Measurements from ENCODE around the gene NRTN. TPM values are rescaled to one million over a fixed set of nuclear protein-coding genes. Genes with fewer than 3 reads are reported as not detected.
A peak's percentile ranks its signal among the peaks of the same experiment; 100 is the strongest.

NRTN gene
- total RNA-seq, 2 experiments from 2014 or later, result 0.37 TPM; not detected in 1

DNA sequence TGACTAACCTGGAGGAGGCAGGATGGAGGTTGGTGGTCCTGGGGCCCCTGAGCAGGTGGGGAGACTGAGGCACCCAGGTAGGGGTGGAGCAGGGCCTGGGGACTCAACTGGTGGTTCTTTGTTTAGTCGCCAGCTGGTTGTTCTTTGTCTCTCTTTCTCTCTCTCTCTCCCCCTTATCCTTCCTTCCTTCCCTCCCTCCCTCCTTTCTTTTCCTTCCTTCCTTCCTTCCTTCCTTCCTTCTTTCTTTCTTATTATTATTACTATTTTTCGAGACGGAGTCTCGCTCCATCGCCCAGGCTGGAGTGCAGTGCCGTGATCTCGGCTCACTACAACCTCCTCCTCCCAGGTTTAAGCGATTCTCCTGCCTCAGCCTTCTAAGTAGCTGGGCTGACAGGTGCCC lies 6.6 kb upstream of the NRTN start:
- H3K36me3 Mint-ChIP-seq (ENCODE audit: low read depth), result no peaks in the 10 kb centered on the region
- no peak for DNase-seq
- H3K4me3 Mint-ChIP-seq, result no peak overlapping the region
- ChIA-PET POLR2A (no interaction called here), CTCF (no interaction called here)
- H3K9me3 Mint-ChIP-seq, result no peaks in the 10 kb centered on the region
- H3K27me3 Mint-ChIP-seq, result peaks cover 20% of the 10 kb centered on the region
- H3K4me1 Mint-ChIP-seq, result peaks cover 16% of the 10 kb centered on the region
- H3K27ac Mint-ChIP-seq, result no peak overlapping the region

GRCh38 chr19:5799247-5800241 lies 5.3 kb upstream of the NRTN start:
- no peak overlapping the region for H3K4me3 Mint-ChIP-seq
- no peak for DNase-seq
- H3K9me3 Mint-ChIP-seq, result no peaks in the 10 kb centered on the region
- ChIA-PET CTCF (interaction anchor here (1.0 kb wide), 1 partner anchor 10 kb away, joined by 5 read pairs; no protein-coding TSS in a partner anchor), POLR2A (no interaction called here)
- H3K27ac Mint-ChIP-seq, result no peak overlapping the region
- H3K36me3 Mint-ChIP-seq (ENCODE audit: low read depth), result no peaks in the 10 kb centered on the region
- peaks cover 30% of the 10 kb centered on the region for H3K27me3 Mint-ChIP-seq
- peaks cover 27% of the 10 kb centered on the region for H3K4me1 Mint-ChIP-seq

DNA sequence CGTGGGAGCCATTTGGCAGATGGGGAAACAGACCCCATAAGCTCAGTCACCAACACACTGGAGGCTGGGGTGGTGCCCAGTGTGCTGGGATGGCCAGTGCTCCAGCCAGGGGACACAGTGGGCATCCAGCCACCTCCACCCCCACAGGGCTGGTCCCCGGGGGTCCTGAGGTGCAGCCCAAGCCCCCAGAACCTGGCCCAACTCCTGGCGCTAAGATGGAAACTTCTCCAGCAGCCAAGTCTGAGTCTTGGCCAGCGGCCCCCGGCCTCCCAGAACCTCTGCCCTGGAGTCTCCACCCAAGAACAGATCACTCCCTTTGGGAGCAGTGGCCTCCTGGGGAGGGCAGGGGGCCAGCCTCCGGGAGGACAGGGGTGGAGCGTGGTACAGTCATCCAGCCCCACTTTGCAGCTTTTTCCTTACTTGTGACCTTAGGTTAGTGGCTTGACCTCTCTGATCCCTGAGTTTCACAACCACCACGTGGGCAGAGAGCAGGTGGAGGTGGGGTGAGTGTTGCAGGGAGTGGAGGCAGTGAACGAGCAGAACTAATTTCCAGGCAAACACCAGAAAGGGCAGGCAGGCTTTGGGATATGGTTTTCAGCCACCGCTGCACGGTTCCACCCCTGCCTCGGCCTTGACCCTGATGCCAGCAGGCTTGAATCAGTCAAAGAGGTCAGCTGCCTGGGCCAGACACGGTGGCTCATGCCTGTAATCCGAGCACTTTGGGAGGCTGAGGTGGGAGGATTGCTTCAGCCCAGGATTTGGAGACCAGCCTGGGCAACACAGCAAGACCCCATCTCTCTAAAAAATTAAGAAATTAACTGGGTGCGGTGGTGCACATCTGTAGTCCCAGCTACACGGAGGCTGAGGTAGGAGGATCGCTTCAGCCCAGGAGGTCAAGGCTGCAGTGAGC lies 4.3 kb upstream of the NRTN start:
- Mint-ChIP-seq H3K4me1 (peaks cover 28% of the 10 kb centered on the region), H3K36me3 (ENCODE audit: low read depth) (no peaks in the 10 kb centered on the region), H3K4me3 (no peak overlapping the region), H3K27ac (no peak overlapping the region), H3K9me3 (no peaks in the 10 kb centered on the region), H3K27me3 (peaks cover 34% of the 10 kb centered on the region)
- ChIA-PET POLR2A (no interaction called here), CTCF (interaction anchor here (1.0 to 1.1 kb wide), 2 partner anchors 11 to 111 kb away, joined by 3 to 5 read pairs; no protein-coding TSS in a partner anchor)
- DNase-seq, result no peak

DNA sequence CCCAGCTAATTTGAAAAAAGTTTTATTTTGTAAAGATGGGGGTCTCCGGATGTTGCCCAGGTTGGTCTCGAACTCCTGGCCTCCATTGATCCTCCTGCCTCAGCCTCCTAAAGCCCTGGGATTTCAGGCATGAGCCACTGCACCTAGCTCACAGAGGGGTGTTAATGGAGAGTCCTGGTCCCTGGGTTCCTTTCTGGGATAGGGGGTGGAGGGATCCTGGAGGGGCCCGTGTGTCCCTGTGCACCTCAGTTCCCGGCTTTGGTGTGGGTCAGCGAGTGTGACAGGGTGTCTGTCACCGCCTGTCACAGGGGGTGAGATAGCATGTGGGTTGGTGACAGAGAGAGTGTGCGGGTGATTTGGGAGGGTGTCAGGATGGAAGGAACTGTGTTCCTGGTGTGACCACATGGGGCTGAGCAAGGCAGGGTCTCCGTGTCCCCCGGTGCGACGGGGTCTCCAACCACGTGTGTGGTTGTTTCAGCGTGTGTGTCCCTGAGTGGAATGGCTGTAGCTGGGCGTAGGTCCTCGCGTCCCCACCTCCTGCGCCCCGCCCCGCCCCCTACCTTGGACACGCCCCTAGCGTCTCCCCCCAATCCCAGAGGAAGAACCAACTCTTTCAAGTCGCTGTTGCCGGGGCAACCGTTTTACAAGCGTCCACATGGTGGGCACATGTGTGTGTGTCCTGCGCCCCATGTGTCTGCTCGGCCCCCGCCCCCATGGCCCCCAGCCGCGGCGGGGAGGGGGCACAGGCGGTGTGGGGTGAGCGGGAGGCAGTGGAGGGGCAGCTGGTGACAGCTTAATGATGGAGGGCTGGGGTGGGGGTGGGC lies 2.9 kb upstream of the NRTN start:
- no peak for DNase-seq
- Mint-ChIP-seq H3K9me3 (no peaks in the 10 kb centered on the region), H3K4me3 (no peak overlapping the region), H3K27me3 (peaks cover 42% of the 10 kb centered on the region), H3K27ac (no peak overlapping the region), H3K4me1 (peaks cover 28% of the 10 kb centered on the region), H3K36me3 (ENCODE audit: low read depth) (no peaks in the 10 kb centered on the region)
- POLR2A ChIA-PET, result no interaction called here
- CTCF ChIA-PET, result interaction anchor here (1.1 to 2.8 kb wide), 2 partner anchors 9 to 112 kb away, joined by 3 to 74 read pairs; partner anchors contain the start of gene DUS3L

- ChIA-PET POLR2A (interaction anchor here (0.6 to 1.2 kb wide), 3 partner anchors 25 to 219 kb away, joined by 3 to 6 read pairs (median 3); no protein-coding TSS in a partner anchor), CTCF (interaction anchor here (0.6 to 2.8 kb wide), 55 partner anchors 10 to 561 kb away, joined by 3 to 74 read pairs (median 6); partner anchors contain the start of genes CATSPERD, DUS3L, FUT6 and LONP1)
- H3K36me3 Mint-ChIP-seq (ENCODE audit: low read depth), result no peaks in the 10 kb centered on the region
- H3K9me3 Mint-ChIP-seq, result no peaks in the 10 kb centered on the region
- H3K4me3 Mint-ChIP-seq, result peak overlapping the region; percentile 62
- H3K27ac Mint-ChIP-seq, result no peak overlapping the region
- no peak for DNase-seq
- peaks cover 28% of the 10 kb centered on the region for H3K4me1 Mint-ChIP-seq
- H3K27me3 Mint-ChIP-seq, result peaks cover 48% of the 10 kb centered on the region
Observed at GRCh38 chr19:5803441-5803751, 1.5 kb upstream of the NRTN start.

GRCh38 chr19:5803752-5804515 lies 933 bp upstream of the NRTN start:
- H3K36me3 Mint-ChIP-seq (ENCODE audit: low read depth), result no peaks in the 10 kb centered on the region
- H3K9me3 Mint-ChIP-seq, result no peaks in the 10 kb centered on the region
- ChIA-PET CTCF (interaction anchor here (0.6 to 2.8 kb wide), 64 partner anchors 9 to 562 kb away, joined by 3 to 74 read pairs (median 5); partner anchors contain the start of genes CATSPERD, DUS3L, FUT6 and LONP1), POLR2A (interaction anchor here (0.6 to 1.2 kb wide), 3 partner anchors 24 to 218 kb away, joined by 3 to 6 read pairs (median 3); no protein-coding TSS in a partner anchor)
- peak overlapping the region; percentile 62 for H3K4me3 Mint-ChIP-seq
- H3K4me1 Mint-ChIP-seq, result peaks cover 28% of the 10 kb centered on the region
- peak overlapping the region; percentile 60 for H3K27ac Mint-ChIP-seq
- peak; percentile 92 for DNase-seq
- peaks cover 45% of the 10 kb centered on the region for H3K27me3 Mint-ChIP-seq

- Mint-ChIP-seq H3K27me3 (peaks cover 37% of the 10 kb centered on the region), H3K36me3 (ENCODE audit: low read depth) (no peaks in the 10 kb centered on the region), H3K27ac (no peak overlapping the region), H3K9me3 (no peaks in the 10 kb centered on the region), H3K4me3 (peak overlapping the region; percentile 41), H3K4me1 (peaks cover 24% of the 10 kb centered on the region)
- DNase-seq, result peak; percentile 59
- ChIA-PET CTCF (no interaction called here), POLR2A (no interaction called here)
Observed at GRCh38 chr19:5805462-5806132, 730 bp downstream of the NRTN start.

GRCh38 chr19:5806133-5806489 lies 1.2 kb downstream of the NRTN start:
- no peak for DNase-seq
- Mint-ChIP-seq H3K4me1 (peaks cover 24% of the 10 kb centered on the region), H3K27ac (no peak overlapping the region), H3K9me3 (no peaks in the 10 kb centered on the region), H3K4me3 (no peak overlapping the region), H3K27me3 (peaks cover 36% of the 10 kb centered on the region), H3K36me3 (ENCODE audit: low read depth) (no peaks in the 10 kb centered on the region)
- POLR2A ChIA-PET, result no interaction called here
- CTCF ChIA-PET, result interaction anchor here (0.7 kb wide), 1 partner anchor 417 kb away, joined by 3 read pairs; no protein-coding TSS in a partner anchor

DNA sequence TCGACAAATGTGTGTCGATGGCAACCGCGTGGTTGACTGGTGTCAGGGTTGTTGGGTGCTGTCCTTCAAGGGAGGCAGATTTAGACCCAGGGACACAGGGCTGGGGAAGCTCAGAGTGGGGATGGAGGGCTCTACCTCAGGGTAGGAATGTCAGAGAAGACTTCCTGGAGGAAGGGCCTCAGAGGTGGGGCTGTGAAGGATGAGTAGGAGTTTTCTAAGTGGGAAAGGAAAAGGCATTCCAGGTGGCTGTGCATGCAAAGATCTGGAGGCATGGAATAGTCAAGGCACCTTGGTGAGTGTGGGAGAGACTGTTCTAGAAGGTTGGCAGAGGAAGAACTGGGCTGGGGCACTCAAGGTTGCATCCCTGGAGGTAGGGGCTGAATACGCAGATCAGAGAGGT lies 2.0 kb downstream of the NRTN start:
- H3K4me1 Mint-ChIP-seq, result peaks cover 22% of the 10 kb centered on the region
- H3K27me3 Mint-ChIP-seq, result peaks cover 34% of the 10 kb centered on the region
- no peaks in the 10 kb centered on the region for H3K9me3 Mint-ChIP-seq
- peak overlapping the region; percentile 15 for H3K27ac Mint-ChIP-seq
- H3K4me3 Mint-ChIP-seq, result no peak overlapping the region
- DNase-seq, result no peak
- POLR2A ChIA-PET, result no interaction called here
- CTCF ChIA-PET, result interaction anchor here (0.7 kb wide), 1 partner anchor 416 kb away, joined by 3 read pairs; no protein-coding TSS in a partner anchor
- no peaks in the 10 kb centered on the region for H3K36me3 Mint-ChIP-seq (ENCODE audit: low read depth)

DNA sequence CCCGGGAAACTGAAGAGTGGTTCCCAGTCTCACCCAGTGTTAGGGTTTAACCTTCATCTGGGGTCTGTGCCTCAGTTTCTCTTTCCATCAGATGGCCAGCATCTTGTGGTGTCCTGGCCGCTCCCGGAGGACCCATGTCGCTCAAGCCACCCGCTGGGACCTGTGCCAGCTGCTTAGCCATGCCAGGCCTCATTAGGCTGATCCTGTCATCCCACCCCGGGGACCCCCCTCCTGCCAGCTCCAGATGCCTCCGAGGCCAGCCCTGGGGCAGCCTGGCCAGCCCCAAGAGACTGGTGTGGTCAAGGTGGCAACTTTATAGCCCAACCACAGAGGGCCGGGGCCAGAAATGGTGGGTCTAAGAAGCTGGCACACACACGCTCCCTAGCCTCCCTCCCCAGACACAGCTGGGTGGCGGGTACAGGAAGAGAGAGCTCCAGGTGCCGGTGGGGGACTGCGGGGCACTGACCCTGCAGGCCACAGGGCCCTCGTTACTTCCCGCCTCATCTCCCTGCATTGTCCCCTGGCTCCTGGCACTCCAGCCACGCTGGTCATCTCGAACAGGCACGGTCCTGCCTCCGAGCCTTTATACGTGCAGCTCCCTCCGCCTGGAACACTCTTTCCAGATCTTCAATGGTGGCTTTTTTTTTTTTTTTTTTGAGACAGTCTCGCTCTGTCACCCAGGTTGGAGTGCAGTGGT lies 3.4 kb downstream of the NRTN start:
- Mint-ChIP-seq H3K27me3 (peaks cover 27% of the 10 kb centered on the region), H3K4me1 (peaks cover 12% of the 10 kb centered on the region), H3K4me3 (no peak overlapping the region), H3K9me3 (no peaks in the 10 kb centered on the region), H3K36me3 (ENCODE audit: low read depth) (no peaks in the 10 kb centered on the region), H3K27ac (no peak overlapping the region)
- CTCF ChIA-PET, result interaction anchor here (0.6 to 0.7 kb wide), 3 partner anchors 122 to 226 kb away, joined by 3 to 6 read pairs (median 3); no protein-coding TSS in a partner anchor
- no peak for DNase-seq
- POLR2A ChIA-PET, result interaction anchor here (0.7 kb wide), 1 partner anchor 21 kb away, joined by 3 read pairs; no protein-coding TSS in a partner anchor
